WI38 (cell line): ENCODE results near the gene DSP.

ENCODE experiments used
- H3K4me3 ChIP-seq: 2 replicates; pipeline ENCODE4 v1.5.1; 2011; ENCODE audit warnings: low read depth, mild to moderate bottlenecking, control low read depth, low read length
- CTCF ChIP-seq: IDR thresholded peaks from 2 replicates; pipeline ENCODE4 v1.5.1; 2012; ENCODE audit warnings: low read depth, mild to moderate bottlenecking, control low read depth, low read length

The DSP gene

GRCh38 chr6:7580927-7581618 lies 39.6 kb downstream of the DSP start:
- TF ChIP-seq CTCF = no peak

GRCh38 chr6:7585287-7585930 lies 43.9 kb downstream of the DSP start:
- no peak overlapping the region for H3K4me3 ChIP-seq
- no peak for TF ChIP-seq CTCF

More at GRCh38 chr6:7580927-7581618, 39.6 kb downstream of the DSP start:
- H3K4me3 ChIP-seq = no peak overlapping the region

GRCh38 chr6:7587631-7588100 lies 46.2 kb downstream of the DSP start:
- no peak for TF ChIP-seq CTCF

GRCh38 chr6:7588506-7588905 lies 47.0 kb downstream of the DSP start:
- no peak overlapping the region for H3K4me3 ChIP-seq

More at GRCh38 chr6:7587631-7588100, 46.2 kb downstream of the DSP start:
- H3K4me3 ChIP-seq = no peak overlapping the region

GRCh38 chr6:7589221-7589620 lies 47.8 kb downstream of the DSP start:
- no peak for TF ChIP-seq CTCF
- no peak overlapping the region for H3K4me3 ChIP-seq

More at GRCh38 chr6:7588506-7588905, 47.0 kb downstream of the DSP start:
- TF ChIP-seq CTCF = no peak

GRCh38 chr6:7589949-7590917 lies 48.8 kb downstream of the DSP start, which contains the start of gene SNRNP48:
SNRNP48 (plus strand) TSS chr6:7590198; CDS start chr6:7590258, 60 bp downstream.
- no peak for TF ChIP-seq CTCF
- H3K4me3 ChIP-seq = peak within 1 kb of the TSS; percentile 77
